Measurements from ENCODE around the gene RAB5B. TPM values are rescaled to one million over a fixed set of nuclear protein-coding genes. Genes with fewer than 3 reads are reported as not detected.

The RAB5B gene, protein sequence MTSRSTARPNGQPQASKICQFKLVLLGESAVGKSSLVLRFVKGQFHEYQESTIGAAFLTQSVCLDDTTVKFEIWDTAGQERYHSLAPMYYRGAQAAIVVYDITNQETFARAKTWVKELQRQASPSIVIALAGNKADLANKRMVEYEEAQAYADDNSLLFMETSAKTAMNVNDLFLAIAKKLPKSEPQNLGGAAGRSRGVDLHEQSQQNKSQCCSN
- total RNA-seq (2022; extraction: Qiagen RNA extraction; ENCODE audit: low read depth) = 23.6 to 34.7 TPM (median 34.3 TPM) in 5 replicates

DNA sequence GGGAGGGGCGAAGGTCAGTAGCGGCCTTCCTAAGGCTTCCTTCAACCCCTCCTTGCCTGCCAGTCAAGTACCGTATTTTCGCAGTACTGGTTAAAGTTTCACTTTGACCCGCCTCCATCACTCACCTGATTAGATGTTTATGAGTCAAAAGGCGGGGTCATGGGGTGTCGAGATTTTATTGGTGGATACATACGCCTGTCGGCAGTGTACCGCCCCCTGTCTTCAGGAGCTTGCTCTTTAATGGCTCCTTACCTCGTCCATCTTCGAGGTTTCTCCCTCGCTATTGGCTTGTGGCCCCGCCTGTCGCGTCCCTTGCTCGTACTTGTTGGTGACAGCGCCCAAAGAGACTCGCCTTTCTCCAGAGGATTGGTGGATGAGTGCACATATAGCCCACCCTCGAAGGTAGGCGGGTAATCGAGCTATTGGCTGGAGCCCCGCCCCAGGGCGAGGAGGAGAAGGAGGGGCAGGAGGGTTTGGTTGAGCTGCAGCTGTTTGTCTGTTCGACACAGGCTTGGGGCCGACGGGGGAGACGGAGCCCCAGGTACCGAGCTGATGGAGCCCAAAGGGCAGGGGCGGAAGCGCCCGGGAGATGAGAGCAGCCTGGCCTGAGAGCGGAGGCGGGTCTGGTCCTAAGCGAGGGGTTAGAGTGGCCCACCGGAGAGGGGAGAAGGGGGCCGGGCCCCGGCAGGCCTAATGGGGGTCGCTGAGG, at the start of gene RAB5B:
Gene RAB5B (plus strand): TSS at position 480 of the 709 bp plus-strand sequence. CDS start 12,883 bp downstream, outside the sequence.

DNA sequence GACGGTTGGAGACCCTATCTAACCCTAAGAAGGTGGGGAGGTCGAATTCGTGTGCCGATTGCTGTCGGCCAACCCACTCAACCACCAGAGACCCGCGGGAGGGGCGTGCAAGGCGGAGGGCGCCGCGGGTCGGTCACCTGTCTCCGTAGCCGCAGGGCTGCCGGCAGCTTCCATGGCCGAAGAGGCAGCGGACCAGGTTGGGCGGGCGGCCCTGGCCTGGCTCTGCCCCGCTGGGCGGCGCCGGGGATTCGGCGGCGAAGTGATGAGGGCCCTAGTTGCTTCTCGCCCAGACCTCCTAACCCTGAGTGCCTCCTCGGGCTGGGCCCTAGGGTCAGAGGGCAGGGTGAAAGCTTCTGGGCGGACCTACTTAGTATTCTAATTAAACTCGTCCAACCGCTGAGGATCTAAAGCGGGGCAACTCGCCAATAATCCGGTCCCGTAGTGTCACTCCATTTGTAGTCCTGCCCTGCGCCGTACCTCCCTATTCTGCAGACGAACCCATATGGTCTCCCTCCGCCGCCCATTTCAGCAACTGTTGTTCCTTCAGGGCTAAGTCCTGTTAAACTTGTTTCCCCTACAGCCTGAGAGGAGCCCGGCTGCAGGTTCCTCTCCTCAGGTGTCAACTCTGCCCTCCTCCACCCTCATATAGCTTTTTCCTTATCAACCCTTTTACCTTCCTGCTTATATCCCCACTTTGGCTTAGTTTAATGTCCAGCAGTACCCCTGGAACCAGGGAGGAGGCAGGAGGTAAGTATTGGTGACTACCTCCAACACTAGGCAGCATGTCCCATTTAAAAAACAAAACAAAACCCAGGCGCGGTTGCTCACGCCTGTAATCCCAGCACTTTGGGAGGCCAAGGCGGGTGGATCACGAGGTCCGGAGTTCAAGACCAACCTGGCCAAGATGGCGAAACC, 46.0 kb upstream of the RAB5B start, which contains the start of gene PYM1:
Gene PYM1 (minus strand): TSS at position 307 of the 915 bp plus-strand sequence. CDS start 133 bp downstream, at position 174.

DNA sequence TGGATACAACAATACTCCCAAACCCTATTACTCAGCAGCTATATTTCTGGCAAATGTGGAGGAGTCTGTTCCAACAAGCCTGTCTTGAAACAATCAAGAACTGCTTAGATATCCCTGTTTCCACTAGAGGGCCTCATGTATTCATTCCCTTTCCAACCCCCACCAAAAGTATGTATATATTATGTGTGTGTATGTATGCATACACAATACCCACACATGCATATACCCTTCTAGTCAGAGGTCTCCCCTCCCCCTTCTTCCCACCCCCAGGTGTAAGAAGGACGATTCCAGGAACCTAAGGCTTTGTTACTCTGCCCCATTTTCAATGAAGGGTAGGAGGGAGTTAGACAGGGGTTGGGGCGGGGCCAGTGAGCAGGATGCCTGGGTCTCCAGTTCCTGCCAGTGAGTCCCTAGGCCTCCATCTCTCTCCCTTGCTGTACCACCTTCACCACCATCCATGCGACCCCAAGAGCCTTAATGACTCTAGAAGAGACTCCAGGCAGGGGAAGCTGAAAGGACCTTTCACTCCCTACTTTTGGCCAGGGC, 43.0 kb upstream of the RAB5B start, which contains the start of gene DGKA:
Gene DGKA (plus strand): TSS at position 392 of the 546 bp plus-strand sequence. CDS start 5,342 bp downstream, outside the sequence.

DNA sequence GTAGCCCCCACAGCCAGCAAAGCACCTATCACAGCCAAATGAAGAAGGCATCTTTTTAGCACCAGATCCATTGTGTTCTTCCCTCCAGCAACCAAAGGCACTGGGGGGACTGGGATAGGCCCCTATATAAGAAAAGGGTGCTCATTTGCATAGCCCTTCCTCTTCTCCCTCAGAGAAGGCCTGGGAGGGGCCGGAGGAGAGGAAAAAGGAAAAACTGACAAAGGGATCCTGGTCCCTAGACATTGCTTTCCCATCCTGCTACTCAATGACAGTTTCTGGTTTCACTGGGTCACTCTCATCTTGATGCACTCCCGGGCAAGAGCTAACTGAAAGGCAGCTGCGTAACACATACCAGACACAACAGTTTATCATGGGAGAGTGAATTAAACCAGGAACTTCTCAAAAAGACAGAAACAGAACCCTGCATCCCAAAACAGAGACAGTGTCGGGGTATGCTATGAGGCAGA, 7.9 kb upstream of the RAB5B start, which contains the start of gene PMEL:
Gene PMEL (minus strand): TSS at position 102 of the 467 bp plus-strand sequence. CDS start 31 bp downstream, at position 71.

DNA sequence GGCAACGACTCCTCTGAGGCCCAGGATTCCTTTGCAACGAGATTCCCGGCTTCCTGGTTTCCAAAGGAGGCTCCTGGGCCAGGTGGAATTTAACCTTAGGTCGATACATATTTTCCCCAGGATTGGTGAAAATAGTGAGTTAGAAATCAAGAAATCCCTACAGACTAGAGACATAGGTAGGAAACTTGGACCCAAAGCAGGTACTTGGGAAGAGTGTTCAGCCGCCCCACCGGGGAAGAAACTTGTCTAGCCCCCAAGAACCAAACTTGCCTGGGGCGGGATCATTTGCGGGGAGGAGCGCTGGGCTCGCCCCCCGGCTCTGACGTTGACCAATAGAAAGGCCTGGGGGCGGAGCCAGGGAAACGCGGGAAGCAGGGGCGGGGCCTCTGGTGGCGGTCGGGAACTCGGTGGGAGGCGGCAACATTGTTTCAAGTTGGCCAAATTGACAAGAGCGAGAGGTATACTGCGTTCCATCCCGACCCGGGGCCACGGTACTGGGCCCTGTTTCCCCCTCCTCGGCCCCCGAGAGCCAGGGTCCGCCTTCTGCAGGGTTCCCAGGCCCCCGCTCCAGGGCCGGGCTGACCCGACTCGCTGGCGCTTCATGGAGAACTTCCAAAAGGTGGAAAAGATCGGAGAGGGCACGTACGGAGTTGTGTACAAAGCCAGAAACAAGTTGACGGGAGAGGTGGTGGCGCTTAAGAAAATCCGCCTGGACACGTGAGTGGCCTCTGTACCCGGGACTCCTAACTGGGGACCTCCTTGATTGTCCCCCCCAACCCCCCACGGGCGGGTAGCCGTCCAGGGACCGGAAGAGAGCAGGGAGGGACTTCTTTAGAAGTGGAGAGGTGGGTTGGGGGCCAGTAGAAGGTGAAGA, 7.2 kb upstream of the RAB5B start, which contains the start of gene CDK2:
Gene CDK2 (plus strand): TSS at position 423 of the 874 bp plus-strand sequence. CDS start 179 bp downstream, at position 602.

DNA sequence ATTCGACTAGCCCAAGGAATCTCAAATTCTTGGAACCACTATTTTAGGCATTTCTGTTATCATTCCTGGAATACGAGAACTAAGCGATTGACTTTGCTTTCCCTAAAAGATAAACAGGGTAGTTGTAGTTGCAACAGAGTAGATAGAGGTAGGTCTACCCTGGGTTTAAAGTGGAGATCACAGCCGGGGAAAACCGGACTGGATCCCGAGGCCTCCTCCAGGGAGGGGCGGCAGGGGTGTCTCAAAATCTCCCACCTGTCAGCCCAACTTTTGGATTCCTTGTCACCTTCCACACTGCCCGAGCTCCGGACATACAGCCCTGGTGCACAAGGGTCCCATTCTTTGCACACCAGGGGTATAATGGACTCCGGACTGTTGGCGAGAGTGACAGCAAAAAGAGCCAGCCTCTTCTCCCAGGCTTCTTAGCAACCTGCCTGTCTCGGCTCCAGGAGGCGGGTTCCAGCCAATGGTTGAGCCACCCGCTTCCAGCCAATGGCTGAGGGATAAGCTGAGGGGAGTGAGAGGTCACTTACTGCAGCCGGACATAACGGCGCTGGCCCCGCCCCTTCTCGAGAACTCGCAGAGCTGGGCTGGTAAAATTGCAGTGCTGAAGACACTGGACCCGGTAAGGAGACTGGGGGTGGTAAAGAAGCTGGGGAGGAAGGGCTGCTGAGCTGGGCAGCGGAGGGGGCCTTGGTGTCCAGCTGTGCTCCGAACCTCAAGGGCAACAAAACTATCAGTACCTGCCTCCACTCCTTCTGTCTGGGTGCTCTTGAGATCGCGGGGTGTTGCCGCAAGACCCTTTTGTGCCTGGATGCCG, 23.0 kb downstream of the RAB5B start, which contains the start of gene SUOX:
Gene SUOX (plus strand): TSS at position 562 of the 820 bp plus-strand sequence. CDS start 4,946 bp downstream, outside the sequence.

DNA sequence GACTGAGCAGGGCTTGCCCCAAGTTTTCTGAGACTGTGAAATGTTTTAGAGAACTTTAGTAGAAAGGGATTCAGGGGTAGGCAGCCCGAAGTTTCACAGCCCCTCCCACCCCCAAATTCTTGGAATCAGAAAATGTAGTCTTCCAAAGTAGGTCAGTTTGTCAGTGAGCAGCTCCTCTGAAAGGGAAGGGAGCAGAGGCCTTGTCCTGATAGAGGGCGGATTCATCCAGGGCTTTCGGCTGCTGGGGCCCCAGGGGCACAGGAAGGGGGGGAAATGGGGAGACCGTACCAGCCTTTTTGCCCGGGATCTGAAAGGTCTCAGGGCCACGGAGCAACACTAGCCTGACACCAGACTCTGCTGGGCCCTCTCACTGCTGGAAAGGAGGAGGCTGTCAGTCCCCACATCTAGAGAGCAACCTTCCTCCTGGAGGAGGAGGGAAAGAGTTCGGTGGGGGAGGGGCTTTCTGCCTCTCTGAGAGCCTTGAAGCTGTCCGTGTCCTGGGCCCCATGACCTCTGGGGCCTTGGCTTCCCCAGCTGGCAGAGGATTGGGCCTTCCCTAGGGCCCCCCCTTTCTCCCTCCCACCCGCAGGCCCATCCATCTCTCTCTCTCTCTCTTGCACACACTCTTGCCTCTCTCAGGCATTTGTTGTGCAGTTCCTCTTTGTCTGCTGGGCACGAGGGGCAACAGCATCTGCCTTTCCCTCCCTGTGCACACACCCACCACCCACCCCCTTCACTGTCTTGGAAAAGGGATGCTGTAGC, 46.7 kb downstream of the RAB5B start, which contains the start of gene IKZF4:
Gene IKZF4 (plus strand): TSS at position 621 of the 762 bp plus-strand sequence. CDS start 451 bp downstream, outside the sequence.

DNA sequence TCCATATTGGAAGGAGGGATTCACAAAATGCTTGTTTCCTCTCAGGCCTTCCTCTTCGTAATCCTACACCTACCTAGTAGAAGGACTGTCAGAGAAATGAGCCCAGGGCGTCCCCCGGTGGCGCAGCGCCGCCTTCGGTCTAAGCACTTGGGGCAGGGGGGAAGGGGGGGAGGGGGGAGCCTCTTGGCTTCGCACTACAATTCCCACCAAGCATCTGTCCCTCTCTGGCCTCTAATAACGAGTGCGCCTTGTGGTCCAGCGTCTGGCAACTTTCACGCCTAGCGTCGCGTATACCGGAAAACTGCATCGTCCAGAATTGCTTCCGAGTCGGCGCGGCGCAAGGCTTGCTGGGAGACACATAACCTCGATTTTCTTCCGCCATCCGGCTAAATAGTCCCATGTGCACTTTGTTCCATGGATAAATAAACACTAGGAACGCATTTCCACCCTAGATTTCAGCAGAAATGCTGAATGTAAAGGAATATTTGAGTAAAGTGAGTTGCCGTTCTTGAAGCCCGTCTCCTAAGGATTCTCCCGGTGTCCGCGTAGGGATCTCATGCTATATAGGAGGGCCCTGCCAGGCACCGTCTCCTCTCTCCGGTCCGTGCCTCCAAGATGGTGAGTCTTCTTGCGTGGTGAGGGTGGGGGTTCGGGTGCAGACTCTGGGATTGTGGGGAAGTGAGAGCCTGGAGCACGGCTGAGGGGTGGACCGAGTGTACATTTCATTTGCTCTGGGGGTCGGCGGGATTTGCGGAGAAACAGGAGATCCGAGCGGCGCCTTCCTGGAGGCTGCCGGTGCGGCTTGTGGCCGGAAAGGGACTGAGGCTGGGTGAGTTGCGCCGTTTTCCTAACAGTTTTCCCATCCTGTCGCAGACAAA, 67.9 kb downstream of the RAB5B start, which contains the start of gene RPS26:
Gene RPS26 (plus strand): TSS at position 367 of the 878 bp plus-strand sequence. CDS start 249 bp downstream, at position 616.

Other genes starting within 250 kb of the RAB5B start
- 695 to 804 TPM (median 704 TPM) in 5 replicates for gene CD63, start 245.1 kb upstream of the RAB5B start, total RNA-seq (2022; extraction: Qiagen RNA extraction; ENCODE audit: low read depth)
- 1.9 to 5.1 TPM (median 4.1 TPM) in 5 replicates for gene GDF11, start 231.0 kb upstream of the RAB5B start, total RNA-seq (2022; extraction: Qiagen RNA extraction; ENCODE audit: low read depth)
- 87.8 to 151 TPM (median 101 TPM) in 5 replicates for gene SARNP, start 156.4 kb upstream of the RAB5B start, total RNA-seq (2022; extraction: Qiagen RNA extraction; ENCODE audit: low read depth)
- 73.6 to 116 TPM (median 95.7 TPM) in 5 replicates for gene ORMDL2, start 156.0 kb upstream of the RAB5B start, total RNA-seq (2022; extraction: Qiagen RNA extraction; ENCODE audit: low read depth)
- 17.3 to 22.8 TPM (median 21.6 TPM) in 5 replicates for gene DNAJC14, start 144.5 kb upstream of the RAB5B start, total RNA-seq (2022; extraction: Qiagen RNA extraction; ENCODE audit: low read depth)
- 0.13 to 4.5 TPM (median 0.17 TPM) in 5 replicates for gene MMP19, start 131.1 kb upstream of the RAB5B start, total RNA-seq (2022; extraction: Qiagen RNA extraction; ENCODE audit: low read depth)
- gene PYM1, start 46.2 kb upstream of the RAB5B start, total RNA-seq (2022; extraction: Qiagen RNA extraction; ENCODE audit: low read depth) = 35.9 to 40.2 TPM (median 38.8 TPM) in 5 replicates
- gene DGKA, start 42.9 kb upstream of the RAB5B start, total RNA-seq (2022; extraction: Qiagen RNA extraction; ENCODE audit: low read depth) = 16.5 to 20.0 TPM (median 19.3 TPM) in 5 replicates
- 0.75 to 1.4 TPM (median 0.87 TPM) in 5 replicates for gene PMEL, start 8.0 kb upstream of the RAB5B start, total RNA-seq (2022; extraction: Qiagen RNA extraction; ENCODE audit: low read depth)
- gene CDK2, start 7.2 kb upstream of the RAB5B start, total RNA-seq (2022; extraction: Qiagen RNA extraction; ENCODE audit: low read depth) = 55.0 to 59.1 TPM (median 57.1 TPM) in 5 replicates
- gene SUOX, start 23.2 kb downstream of the RAB5B start, total RNA-seq (2022; extraction: Qiagen RNA extraction; ENCODE audit: low read depth) = 7.0 to 9.4 TPM (median 8.1 TPM) in 5 replicates
- gene IKZF4, start 47.0 kb downstream of the RAB5B start, total RNA-seq (2022; extraction: Qiagen RNA extraction; ENCODE audit: low read depth) = 1.8 to 3.4 TPM (median 2.4 TPM) in 5 replicates
- 641 to 1,011 TPM (median 739 TPM) in 5 replicates for gene RPS26, start 67.8 kb downstream of the RAB5B start, total RNA-seq (2022; extraction: Qiagen RNA extraction; ENCODE audit: low read depth)
- 1.1 to 2.8 TPM (median 1.7 TPM) in 5 replicates for gene ERBB3, start 106.1 kb downstream of the RAB5B start, total RNA-seq (2022; extraction: Qiagen RNA extraction; ENCODE audit: low read depth)
- 293 to 379 TPM (median 323 TPM) in 5 replicates for gene PA2G4, start 130.5 kb downstream of the RAB5B start, total RNA-seq (2022; extraction: Qiagen RNA extraction; ENCODE audit: low read depth)
- 5,266 to 6,618 TPM (median 5,546 TPM) in 5 replicates for gene RPL41, start 142.6 kb downstream of the RAB5B start, total RNA-seq (2022; extraction: Qiagen RNA extraction; ENCODE audit: low read depth)
- 2.4 to 3.7 TPM (median 2.8 TPM) in 5 replicates for gene ZC3H10, start 144.2 kb downstream of the RAB5B start, total RNA-seq (2022; extraction: Qiagen RNA extraction; ENCODE audit: low read depth)
- gene ESYT1, start 154.2 kb downstream of the RAB5B start, total RNA-seq (2022; extraction: Qiagen RNA extraction; ENCODE audit: low read depth) = 59.0 to 74.9 TPM (median 65.7 TPM) in 5 replicates
- gene MYL6B, start 178.5 kb downstream of the RAB5B start, total RNA-seq (2022; extraction: Qiagen RNA extraction; ENCODE audit: low read depth) = 71.8 to 84.7 TPM (median 75.8 TPM) in 5 replicates
- gene MYL6, start 184.3 kb downstream of the RAB5B start, total RNA-seq (2022; extraction: Qiagen RNA extraction; ENCODE audit: low read depth) = 2,092 to 2,946 TPM (median 2,208 TPM) in 5 replicates
- gene SMARCC2, start 215.4 kb downstream of the RAB5B start, total RNA-seq (2022; extraction: Qiagen RNA extraction; ENCODE audit: low read depth) = 30.7 to 37.5 TPM (median 36.2 TPM) in 5 replicates
- gene RNF41, start 247.8 kb downstream of the RAB5B start, total RNA-seq (2022; extraction: Qiagen RNA extraction; ENCODE audit: low read depth) = 20.2 to 25.5 TPM (median 24.6 TPM) in 5 replicates

Measured in A549 treated with RU486 at 1 μM for 4 hours (cell line).